Fibroblast of villous mesenchyme (primary cell): Measurements from ENCODE around the gene SLC35A5. TPM values are rescaled to one million over a fixed set of nuclear protein-coding genes. Genes with fewer than 3 reads are reported as not detected.
A peak's percentile ranks its signal among the peaks of the same experiment; 100 is the strongest.

Experiments used
- DNase-seq: peaks from one replicate; pipeline ENCODE4 v3.0.0-alpha.2; 2010; ENCODE audit warnings: low read depth
- H3K4me3 ChIP-seq: 2 replicates; pipeline ENCODE4 v1.5.1; 2011; ENCODE audit warnings: low read depth, mild to moderate bottlenecking, low read length
- total RNA-seq: library from RNA; depleted of rRNA; stranded (reverse); fragments of >200 nt; gene quantifications from 2 replicates; pipeline ENCODE4 v1.2.3, GENCODE V29; 2012
- TF ChIP-seq, protein P1 (sequence below): IDR thresholded peaks from 2 replicates; pipeline ENCODE4 v1.5.1; 2012; ENCODE audit warnings: low read depth, mild to moderate bottlenecking, low read length; ENCODE audit not compliant: insufficient read depth

Gene SLC35A5
- total RNA-seq, 1 donor, result 56.6 TPM

- no peak for DNase-seq
- TF ChIP-seq, protein P1, sequence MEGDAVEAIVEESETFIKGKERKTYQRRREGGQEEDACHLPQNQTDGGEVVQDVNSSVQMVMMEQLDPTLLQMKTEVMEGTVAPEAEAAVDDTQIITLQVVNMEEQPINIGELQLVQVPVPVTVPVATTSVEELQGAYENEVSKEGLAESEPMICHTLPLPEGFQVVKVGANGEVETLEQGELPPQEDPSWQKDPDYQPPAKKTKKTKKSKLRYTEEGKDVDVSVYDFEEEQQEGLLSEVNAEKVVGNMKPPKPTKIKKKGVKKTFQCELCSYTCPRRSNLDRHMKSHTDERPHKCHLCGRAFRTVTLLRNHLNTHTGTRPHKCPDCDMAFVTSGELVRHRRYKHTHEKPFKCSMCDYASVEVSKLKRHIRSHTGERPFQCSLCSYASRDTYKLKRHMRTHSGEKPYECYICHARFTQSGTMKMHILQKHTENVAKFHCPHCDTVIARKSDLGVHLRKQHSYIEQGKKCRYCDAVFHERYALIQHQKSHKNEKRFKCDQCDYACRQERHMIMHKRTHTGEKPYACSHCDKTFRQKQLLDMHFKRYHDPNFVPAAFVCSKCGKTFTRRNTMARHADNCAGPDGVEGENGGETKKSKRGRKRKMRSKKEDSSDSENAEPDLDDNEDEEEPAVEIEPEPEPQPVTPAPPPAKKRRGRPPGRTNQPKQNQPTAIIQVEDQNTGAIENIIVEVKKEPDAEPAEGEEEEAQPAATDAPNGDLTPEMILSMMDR, result no peak
- H3K4me3 ChIP-seq, result no peak overlapping the region
Measured at GRCh38 chr3:112607863-112608262, 46.0 kb downstream of the SLC35A5 start.

DNA sequence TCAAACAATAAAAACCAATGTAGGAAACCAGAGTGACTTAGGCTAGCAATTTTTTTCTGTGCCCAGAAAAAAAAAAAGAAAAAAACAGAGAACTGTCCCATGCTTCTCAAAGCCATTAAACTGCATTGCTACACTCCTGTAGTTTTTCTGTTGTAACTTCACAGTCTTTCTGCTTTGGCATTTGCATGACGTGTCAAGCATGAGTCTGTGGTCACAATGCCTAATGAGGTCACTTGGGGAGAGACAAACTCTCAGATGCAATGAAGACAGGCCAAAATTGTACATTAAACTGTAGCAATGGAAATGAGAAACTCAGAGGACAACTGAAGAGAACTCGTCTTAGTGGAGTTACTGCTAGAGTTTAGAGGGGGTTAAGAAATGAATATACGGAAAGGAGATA lies 48.3 kb downstream of the SLC35A5 start:
- peak; percentile 71 for DNase-seq
- TF ChIP-seq, protein P1, result no peak
- no peak overlapping the region for H3K4me3 ChIP-seq

DNA sequence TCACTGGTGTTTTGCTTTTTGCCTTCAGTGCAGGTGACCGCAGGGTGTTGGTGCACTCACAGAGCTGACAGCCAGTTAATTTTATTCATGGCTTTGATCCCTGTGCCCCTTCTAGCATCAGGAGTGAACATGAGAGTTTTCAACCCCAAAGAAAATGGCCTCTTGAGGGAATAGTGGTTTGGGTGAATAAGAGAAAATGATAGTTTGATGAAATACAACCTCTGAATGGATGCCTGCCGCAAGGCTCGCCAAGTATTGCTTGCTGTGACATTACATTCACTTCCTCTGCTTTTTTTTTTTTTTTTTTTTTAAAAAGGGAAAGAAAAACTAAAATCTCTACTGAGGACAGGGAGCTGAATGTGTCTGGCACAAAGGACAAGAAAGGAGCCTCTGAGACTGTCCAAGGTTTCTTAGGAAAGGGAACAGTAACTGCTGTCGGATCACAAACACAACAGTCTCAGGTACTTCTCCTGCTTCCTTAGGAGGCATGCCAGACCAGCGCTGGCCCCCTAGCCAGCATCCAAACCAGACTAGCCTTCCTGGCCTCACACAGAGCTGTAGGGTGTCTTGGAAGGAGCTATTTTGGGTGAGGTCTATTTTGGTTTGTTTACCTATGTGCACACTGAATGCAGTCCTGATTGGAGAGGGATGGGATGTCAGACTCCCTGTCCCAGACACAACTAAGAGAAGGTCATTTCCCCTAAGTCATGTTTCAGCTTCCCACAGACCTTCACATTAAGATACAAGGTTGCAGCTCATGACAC lies 50.1 kb downstream of the SLC35A5 start:
- no peak for DNase-seq
- H3K4me3 ChIP-seq, result no peak overlapping the region
- TF ChIP-seq, protein P1, result no peak

- H3K4me3 ChIP-seq, result no peak overlapping the region
- TF ChIP-seq, protein P1, result no peak
- DNase-seq, result no peak
Measured at GRCh38 chr3:112615989-112616731, 54.3 kb downstream of the SLC35A5 start.

GRCh38 chr3:112617285-112617684 lies 55.4 kb downstream of the SLC35A5 start:
- TF ChIP-seq, protein P1, result no peak
- H3K4me3 ChIP-seq, result no peak overlapping the region

GRCh38 chr3:112619295-112619694 lies 57.5 kb downstream of the SLC35A5 start:
- DNase-seq, result no peak
- TF ChIP-seq, protein P1, result no peak
- H3K4me3 ChIP-seq, result no peak overlapping the region

More at GRCh38 chr3:112617285-112617684, 55.4 kb downstream of the SLC35A5 start:
- DNase-seq, result no peak
